ENCODE data around the gene WNT5B.

DNA sequence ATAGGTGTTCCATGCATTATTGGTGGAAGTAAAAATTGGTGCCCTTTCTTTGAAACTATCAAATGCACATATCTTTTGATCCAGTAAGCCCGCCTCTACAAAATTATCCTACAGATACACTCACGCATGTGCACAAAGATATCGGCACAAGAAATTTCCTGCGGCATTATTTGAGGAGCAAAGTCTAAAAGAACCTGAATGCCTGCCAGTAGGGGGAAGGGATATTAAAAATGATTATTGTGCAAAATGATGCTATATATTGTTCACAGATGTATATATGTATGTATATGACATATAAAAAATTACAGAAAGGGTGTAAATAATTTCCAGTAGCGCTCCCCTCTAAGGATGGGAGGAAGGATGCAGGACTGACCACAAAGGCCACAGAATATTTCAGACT, 37.2 kb downstream of the WNT5B start:
- TF ChIP-seq, protein P1, sequence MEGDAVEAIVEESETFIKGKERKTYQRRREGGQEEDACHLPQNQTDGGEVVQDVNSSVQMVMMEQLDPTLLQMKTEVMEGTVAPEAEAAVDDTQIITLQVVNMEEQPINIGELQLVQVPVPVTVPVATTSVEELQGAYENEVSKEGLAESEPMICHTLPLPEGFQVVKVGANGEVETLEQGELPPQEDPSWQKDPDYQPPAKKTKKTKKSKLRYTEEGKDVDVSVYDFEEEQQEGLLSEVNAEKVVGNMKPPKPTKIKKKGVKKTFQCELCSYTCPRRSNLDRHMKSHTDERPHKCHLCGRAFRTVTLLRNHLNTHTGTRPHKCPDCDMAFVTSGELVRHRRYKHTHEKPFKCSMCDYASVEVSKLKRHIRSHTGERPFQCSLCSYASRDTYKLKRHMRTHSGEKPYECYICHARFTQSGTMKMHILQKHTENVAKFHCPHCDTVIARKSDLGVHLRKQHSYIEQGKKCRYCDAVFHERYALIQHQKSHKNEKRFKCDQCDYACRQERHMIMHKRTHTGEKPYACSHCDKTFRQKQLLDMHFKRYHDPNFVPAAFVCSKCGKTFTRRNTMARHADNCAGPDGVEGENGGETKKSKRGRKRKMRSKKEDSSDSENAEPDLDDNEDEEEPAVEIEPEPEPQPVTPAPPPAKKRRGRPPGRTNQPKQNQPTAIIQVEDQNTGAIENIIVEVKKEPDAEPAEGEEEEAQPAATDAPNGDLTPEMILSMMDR (IDR thresholded peaks at IDR 0.05) = peak in 4 of 6 experiments; percentile 4 to 53 (median 49)
- no peak for TF ChIP-seq POLR2A (IDR thresholded peaks at IDR 0.05)

All from Peyer's patch (tissue), 4 donors.